DMS 273 (cell line): Measurements from ENCODE around the gene CEP350.

Source experiments
- DNase-seq: peaks from one replicate; lab custom pipeline; 2025; ENCODE audit not compliant: unreplicated experiment; lab: John Stamatoyannopoulos, UW

Gene CEP350

GRCh38 chr1:180154325-180155181 is 199.9 kb downstream of the CEP350 start, which contains the start of gene QSOX1:
QSOX1 (plus strand) TSS chr1:180154869; CDS start chr1:180154908, 39 bp downstream.
- DNase-seq: peak; percentile 95

DNA sequence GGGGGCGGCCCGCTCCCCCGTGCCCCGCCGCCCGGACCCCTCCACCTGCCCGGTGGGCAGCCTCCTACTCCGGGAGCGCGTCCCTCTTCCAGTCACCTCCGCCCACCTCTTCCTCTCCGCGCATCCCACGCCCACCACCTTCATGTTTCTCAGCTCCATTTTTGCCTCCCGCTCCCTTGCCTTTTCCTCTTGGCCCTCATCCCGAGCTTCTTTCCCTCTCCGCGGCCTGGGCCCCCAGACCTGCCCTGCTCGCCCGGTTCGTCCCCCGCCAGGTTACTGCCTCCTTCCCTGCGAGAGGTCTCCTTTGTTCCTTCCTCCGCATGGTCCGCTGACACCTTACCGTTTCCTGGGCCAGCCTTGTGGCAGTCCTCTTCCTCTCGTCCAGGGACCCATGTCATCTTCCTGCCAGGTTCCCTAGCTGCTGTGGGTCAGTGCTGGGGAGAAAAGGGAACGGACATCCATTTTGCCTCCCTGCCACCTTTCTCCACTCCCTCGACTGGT is 200.6 kb downstream of the CEP350 start:
- DNase-seq: peak; percentile 63

DNA sequence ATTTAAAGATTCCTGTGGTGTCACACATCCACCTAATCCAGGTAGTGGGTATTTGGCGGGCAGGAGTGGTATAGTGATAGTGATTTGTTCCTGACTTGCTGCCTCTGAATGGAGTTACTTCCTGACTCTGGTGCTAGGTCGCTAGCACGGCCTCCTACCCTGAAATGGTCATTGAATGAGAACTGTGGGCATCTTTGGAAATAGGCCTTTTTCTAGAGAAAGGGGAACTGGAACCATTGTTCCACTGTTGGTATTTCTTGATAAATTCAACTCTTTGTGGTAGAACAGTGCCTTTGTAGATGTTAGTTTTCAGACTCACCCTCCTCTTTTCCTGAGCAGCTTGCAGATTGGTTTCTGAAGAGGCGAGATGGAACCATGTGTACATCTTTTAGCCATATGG is 201.6 kb downstream of the CEP350 start:
- no peak for DNase-seq

DNA sequence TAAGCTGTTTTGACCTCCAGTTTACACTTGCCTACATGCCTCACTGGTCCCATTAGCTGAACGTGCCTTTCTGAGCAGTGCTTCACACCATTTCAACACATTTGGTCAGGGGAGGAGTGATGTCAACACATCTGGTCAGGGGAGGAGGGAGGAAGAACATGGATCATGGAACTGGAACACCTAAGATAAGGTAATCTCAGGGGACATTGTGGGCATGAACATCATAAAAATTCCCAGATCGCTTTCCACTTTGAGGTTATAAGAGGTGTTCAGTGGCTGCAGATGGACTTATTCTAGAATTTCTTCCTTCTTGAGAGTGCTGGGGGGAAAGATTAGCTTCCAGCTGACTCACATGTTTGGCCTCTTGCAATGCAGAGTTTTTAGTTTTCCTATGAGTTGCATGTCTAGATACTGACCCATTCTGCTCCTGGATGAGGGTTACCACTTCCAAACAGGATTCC is 202.1 kb downstream of the CEP350 start:
- no peak for DNase-seq

- no peak for DNase-seq
These were observed 202.5 kb downstream of the CEP350 start for GRCh38 chr1:180157108-180157507.

GRCh38 chr1:180157576-180158057 is 203.0 kb downstream of the CEP350 start:
- no peak for DNase-seq

DNA sequence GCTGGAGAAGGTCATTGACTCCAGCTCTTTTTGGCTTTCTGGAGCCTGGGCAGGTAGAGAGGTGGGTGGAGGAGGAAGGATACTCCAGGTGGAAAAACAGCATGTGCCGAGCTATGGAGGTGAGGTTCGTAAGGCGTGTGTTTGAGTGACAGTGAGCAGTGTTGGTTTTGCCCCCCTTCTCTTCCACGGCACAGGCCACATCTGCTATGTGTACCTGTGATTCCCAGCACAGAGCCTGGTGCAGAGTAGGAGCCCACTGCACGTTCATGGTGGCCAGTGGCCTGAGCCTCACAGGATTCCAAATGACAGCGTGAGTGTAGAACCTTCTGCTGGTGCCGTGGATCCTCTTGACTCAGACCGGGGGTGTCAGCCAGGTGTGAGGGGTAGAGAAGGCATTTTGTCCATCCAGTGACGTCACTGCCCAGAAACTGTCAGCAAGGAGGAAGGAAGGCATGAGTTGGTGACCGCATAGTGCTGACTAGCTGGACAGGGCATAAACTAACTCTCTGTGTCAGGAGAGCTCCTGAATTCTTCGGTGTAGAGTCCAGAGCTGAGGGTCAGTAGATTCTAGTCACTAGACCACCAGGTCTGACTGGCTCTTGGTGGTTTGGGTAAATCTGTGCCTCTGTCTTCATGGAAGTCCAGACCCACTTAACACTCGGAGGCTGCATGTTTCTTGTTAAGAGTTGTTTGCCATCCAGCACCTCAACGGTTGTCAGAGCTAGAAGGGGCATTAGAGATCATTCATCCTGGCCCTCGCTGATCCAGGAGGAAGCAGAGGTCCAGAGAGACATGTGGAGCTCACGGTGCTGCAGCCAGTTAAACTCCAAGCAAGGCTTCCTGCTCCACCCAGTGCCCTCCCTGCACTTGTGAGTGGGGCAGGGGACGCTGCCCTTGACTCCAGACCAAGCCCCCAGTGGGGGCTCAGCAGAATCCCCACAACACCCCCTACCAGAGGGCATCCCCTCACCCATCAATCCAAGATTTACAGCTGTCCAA is 203.8 kb downstream of the CEP350 start:
- no peak for DNase-seq

DNA sequence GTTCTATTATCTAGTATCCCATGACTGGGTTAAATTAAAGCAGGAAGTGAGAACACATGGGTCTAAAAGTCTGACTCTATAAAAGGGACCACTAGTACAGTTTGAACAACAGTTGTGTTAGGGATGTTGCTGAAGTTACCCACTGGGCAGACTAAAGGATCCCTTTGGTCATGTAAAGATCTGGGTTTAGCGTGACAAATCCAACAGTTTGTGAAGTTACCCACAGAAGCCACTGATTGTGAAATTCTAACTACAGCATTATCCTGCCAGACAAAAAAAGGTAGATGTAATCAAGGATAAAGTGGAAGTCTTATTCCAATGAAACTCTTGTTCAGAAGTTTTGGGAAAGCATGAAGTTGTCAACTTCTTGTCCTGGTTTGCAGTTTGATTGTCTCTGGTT is 205.7 kb downstream of the CEP350 start:
- DNase-seq: no peak

- no peak for DNase-seq
These were observed 208.4 kb downstream of the CEP350 start for GRCh38 chr1:180163041-180163440.
